NT2/D1 (cell line): ENCODE measurements around the gene HOXD4.

Source experiments
- DNase-seq: peaks from one replicate; pipeline ENCODE4 v3.0.0-alpha.2; 2011; ENCODE audit warnings: low read depth, low spot score
- H3K27me3 ChIP-seq: 2 replicates; pipeline ENCODE4 v1.6.0; 2011; ENCODE audit warnings: mild to moderate bottlenecking; ENCODE audit not compliant: insufficient read length, insufficient read depth
- H3K36me3 ChIP-seq: 2 replicates; pipeline ENCODE4 v1.6.1; 2011; ENCODE audit warnings: mild to moderate bottlenecking, low read length, mixed read lengths; ENCODE audit not compliant: insufficient read depth, insufficient read length
- H3K4me1 ChIP-seq: 2 replicates; pipeline ENCODE4 v1.5.1; 2011; ENCODE audit not compliant: insufficient read depth, insufficient read length
- H3K4me3 ChIP-seq: 2 replicates; pipeline ENCODE4 v1.5.1; 2011; ENCODE audit warnings: low read depth; ENCODE audit not compliant: insufficient read length
- H3K9ac ChIP-seq: 2 replicates; pipeline ENCODE4 v1.6.0; 2011; ENCODE audit warnings: low read depth; ENCODE audit not compliant: insufficient read length
- H3K9me3 ChIP-seq: 2 replicates; pipeline ENCODE4 v1.5.1; 2011; ENCODE audit warnings: mild to moderate bottlenecking, low read length; ENCODE audit not compliant: insufficient read depth
- SUZ12 ChIP-seq: IDR thresholded peaks from 2 replicates; pipeline ENCODE4 v1.6.1; 2011; ENCODE audit not compliant: insufficient read length, insufficient read depth; ENCODE audit errors: extremely low read depth
- YY1 ChIP-seq: IDR thresholded peaks from 2 replicates; pipeline ENCODE4 v1.6.1; 2011; ENCODE audit not compliant: insufficient read length, insufficient read depth
- ZNF274 ChIP-seq: IDR thresholded peaks from 2 replicates; pipeline ENCODE4 v1.6.1; 2011; ENCODE audit warnings: mild to moderate bottlenecking, low read depth, low read length

Gene HOXD4

DNA sequence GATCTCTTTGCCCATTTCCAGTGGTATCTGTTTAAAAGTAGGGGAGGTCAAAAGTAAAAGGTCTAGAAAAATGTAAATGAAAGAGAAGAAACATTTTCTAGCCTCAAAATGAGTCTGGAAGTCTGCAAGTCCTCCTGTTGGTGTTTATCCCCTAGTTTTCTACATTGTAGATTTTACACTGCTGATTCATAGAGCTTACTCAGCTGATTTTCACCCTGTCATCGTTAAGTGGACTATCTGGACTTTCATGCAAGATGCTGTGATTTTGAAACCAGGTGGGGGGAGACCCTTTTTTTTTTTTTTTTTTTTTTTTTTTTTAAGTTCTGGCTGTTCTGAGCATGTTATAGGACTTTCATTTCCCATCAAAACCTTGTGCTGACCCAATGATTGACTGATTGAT, 16.0 kb downstream of the HOXD4 start:
- Histone ChIP-seq H3K27me3 (peaks cover 100% of the 10 kb centered on the region), H3K4me1 (peaks cover 9% of the 10 kb centered on the region), H3K36me3 (no peaks in the 10 kb centered on the region), H3K9me3 (no peaks in the 10 kb centered on the region; the same call in 1 of the 2 replicates), H3K4me3 (no peak overlapping the region), H3K9ac (no peak overlapping the region)
- no peak for DNase-seq
- TF ChIP-seq ZNF274 (no peak), YY1 (no peak), SUZ12 (no peak)

DNA sequence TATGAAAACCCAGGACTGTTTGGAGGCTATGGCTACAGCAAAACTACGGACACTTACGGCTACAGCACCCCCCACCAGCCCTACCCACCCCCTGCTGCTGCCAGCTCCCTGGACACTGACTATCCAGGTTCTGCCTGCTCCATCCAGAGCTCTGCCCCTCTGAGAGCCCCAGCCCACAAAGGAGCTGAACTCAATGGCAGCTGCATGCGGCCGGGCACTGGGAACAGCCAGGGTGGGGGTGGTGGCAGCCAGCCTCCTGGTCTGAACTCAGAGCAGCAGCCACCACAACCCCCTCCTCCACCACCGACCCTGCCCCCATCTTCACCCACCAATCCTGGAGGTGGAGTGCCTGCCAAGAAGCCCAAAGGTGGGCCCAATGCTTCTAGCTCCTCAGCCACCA, 17.8 kb downstream of the HOXD4 start:
- Histone ChIP-seq H3K4me3 (no peak overlapping the region), H3K27me3 (peaks cover 100% of the 10 kb centered on the region), H3K4me1 (peaks cover 4% of the 10 kb centered on the region), H3K36me3 (no peaks in the 10 kb centered on the region), H3K9me3 (no peaks in the 10 kb centered on the region; the same call in 1 of the 2 replicates), H3K9ac (no peak overlapping the region)
- no peak for DNase-seq
- TF ChIP-seq SUZ12 (no peak), YY1 (no peak), ZNF274 (no peak)

DNA sequence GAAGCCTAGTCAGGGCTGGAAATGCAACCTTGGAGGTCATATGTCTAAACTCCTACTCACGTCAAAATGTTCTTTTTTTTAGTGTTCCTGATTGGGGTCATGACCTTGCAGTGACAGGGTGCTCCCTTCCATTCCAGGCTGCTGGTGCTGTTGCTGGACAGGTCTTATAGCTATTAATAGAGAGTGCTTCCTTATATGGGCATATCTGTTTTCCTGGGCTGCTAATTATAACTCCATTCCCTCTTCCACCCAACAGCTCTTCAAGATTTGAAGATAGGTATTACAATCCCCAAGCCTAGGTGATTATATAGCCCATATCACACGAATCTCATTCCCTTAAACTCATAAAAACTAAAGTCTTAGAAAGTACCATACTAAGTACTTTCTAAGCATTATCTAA, 18.4 kb downstream of the HOXD4 start:
- peaks cover 100% of the 10 kb centered on the region for H3K27me3 ChIP-seq
- H3K9me3 ChIP-seq = no peaks in the 10 kb centered on the region; the same call in 1 of the 2 replicates

DNA sequence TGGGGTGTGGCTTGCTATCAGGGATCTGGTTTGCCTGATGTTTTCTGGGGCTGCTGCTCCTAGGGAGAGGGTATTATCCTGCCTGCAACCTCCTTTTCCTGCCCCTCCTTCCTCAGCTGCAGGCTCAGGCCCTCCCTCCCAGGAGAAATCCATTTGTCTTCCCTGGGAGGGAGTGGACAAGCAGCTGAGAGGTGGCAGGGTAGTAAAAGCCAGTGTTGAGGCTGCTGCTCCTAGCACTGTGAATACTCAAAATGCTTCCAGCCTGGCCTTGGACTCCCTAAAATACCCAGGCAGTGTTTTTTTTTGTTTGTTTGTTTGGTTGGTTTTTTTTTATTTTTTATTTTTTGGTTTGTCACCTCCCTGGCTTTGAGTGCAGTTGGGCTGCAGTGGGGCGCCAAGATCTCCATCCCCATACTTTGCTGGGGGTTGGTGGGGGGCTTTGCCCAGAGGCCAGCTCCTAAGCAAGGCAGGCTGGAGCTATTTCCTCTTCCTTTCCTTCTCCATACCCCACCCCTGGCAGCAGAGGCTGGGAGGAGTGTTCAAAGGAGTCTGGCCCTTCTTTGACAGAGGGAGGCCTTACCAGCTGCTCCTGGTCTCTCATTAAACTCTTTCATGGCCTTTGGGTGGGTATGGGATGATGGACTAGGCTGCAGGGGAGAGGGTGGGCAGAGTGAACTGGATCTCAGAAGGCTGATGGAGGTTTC, 19.4 kb downstream of the HOXD4 start:
- no peak for TF ChIP-seq SUZ12
- TF ChIP-seq YY1 = no peak
- TF ChIP-seq ZNF274 = no peak
- peaks cover 8% of the 10 kb centered on the region for H3K4me1 ChIP-seq
- no peaks in the 10 kb centered on the region for H3K36me3 ChIP-seq
- peaks cover 100% of the 10 kb centered on the region for H3K27me3 ChIP-seq
- no peak overlapping the region for H3K4me3 ChIP-seq
- no peak for DNase-seq
- H3K9ac ChIP-seq = no peak overlapping the region
- no peaks in the 10 kb centered on the region; the same call in 1 of the 2 replicates for H3K9me3 ChIP-seq

More for the DNA sequence above, 18.4 kb downstream of the HOXD4 start:
- TF ChIP-seq SUZ12 (no peak), YY1 (no peak), ZNF274 (no peak)
- Histone ChIP-seq H3K4me3 (no peak overlapping the region), H3K4me1 (peaks cover 2% of the 10 kb centered on the region), H3K9ac (no peak overlapping the region), H3K36me3 (no peaks in the 10 kb centered on the region)
- DNase-seq = no peak

DNA sequence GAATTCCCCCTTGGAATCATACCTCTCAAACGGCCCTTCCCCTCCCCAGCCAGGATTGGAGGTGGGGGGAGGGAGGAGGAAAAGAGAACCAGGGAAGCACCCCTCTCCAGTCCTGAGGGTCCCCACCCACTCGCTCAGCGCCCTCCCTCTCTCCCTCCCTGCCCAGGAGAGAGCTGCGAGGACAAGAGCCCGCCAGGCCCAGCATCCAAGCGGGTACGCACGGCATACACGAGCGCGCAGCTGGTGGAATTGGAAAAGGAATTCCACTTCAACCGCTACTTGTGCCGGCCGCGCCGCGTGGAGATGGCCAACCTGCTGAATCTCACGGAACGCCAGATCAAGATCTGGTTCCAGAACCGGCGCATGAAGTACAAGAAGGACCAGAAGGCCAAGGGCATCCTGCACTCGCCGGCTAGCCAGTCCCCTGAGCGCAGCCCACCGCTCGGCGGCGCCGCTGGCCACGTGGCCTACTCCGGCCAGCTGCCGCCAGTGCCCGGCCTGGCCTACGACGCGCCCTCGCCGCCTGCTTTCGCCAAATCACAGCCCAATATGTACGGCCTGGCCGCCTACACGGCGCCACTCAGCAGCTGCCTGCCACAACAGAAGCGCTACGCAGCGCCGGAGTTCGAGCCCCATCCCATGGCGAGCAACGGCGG, 20.1 kb downstream of the HOXD4 start:
- no peak for DNase-seq
- Histone ChIP-seq H3K9me3 (no peaks in the 10 kb centered on the region; the same call in 1 of the 2 replicates), H3K4me1 (peaks cover 8% of the 10 kb centered on the region), H3K9ac (peak overlapping the region; percentile 17), H3K4me3 (no peak overlapping the region), H3K27me3 (peaks cover 100% of the 10 kb centered on the region), H3K36me3 (no peaks in the 10 kb centered on the region)
- TF ChIP-seq SUZ12 (no peak), YY1 (no peak), ZNF274 (no peak)

DNA sequence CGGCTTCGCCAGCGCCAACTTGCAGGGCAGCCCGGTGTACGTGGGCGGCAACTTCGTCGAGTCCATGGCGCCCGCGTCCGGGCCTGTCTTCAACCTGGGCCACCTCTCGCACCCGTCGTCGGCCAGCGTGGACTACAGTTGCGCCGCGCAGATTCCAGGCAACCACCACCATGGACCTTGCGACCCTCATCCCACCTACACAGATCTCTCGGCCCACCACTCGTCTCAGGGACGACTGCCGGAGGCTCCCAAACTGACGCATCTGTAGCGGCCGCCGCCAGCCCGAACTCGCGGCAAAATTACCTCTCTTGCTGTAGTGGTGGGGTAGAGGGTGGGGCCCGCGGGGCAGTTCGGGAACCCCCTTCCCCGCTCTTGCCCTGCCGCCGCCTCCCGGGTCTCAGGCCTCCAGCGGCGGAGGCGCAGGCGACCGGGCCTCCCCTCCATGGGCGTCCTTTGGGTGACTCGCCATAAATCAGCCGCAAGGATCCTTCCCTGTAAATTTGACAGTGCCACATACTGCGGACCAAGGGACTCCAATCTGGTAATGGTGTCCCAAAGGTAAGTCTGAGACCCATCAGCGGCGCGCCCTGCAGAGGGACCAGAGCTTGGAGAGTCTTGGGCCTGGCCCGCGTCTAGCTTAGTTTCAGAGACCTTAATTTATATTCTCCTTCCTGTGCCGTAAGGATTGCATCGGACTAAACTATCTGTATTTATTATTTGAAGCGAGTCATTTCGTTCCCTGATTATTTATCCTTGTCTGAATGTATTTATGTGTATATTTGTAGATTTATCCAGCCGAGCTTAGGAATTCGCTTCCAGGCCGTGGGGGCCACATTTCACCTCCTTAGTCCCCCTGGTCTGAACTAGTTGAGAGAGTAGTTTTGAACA, 20.9 kb downstream of the HOXD4 start:
- peaks cover 100% of the 10 kb centered on the region for H3K27me3 ChIP-seq
- H3K9ac ChIP-seq = peak overlapping the region; percentile 17
- H3K4me3 ChIP-seq = no peak overlapping the region
- no peak for DNase-seq
- H3K4me1 ChIP-seq = peaks cover 8% of the 10 kb centered on the region
- H3K9me3 ChIP-seq = no peaks in the 10 kb centered on the region; the same call in 1 of the 2 replicates
- no peak for TF ChIP-seq ZNF274
- TF ChIP-seq YY1 = no peak
- TF ChIP-seq SUZ12 = no peak
- no peaks in the 10 kb centered on the region for H3K36me3 ChIP-seq
